HG03565 (cell line): ENCODE measurements around the gene UNC13A.

Source experiments
- ATAC-seq: cut with Tn5 transposase; IDR thresholded peaks from one replicate; pipeline ENCODE4 v1.9.1; 2021; ENCODE audit warnings: mild to moderate bottlenecking, moderate library complexity; ENCODE audit not compliant: unreplicated experiment

UNC13A gene

DNA sequence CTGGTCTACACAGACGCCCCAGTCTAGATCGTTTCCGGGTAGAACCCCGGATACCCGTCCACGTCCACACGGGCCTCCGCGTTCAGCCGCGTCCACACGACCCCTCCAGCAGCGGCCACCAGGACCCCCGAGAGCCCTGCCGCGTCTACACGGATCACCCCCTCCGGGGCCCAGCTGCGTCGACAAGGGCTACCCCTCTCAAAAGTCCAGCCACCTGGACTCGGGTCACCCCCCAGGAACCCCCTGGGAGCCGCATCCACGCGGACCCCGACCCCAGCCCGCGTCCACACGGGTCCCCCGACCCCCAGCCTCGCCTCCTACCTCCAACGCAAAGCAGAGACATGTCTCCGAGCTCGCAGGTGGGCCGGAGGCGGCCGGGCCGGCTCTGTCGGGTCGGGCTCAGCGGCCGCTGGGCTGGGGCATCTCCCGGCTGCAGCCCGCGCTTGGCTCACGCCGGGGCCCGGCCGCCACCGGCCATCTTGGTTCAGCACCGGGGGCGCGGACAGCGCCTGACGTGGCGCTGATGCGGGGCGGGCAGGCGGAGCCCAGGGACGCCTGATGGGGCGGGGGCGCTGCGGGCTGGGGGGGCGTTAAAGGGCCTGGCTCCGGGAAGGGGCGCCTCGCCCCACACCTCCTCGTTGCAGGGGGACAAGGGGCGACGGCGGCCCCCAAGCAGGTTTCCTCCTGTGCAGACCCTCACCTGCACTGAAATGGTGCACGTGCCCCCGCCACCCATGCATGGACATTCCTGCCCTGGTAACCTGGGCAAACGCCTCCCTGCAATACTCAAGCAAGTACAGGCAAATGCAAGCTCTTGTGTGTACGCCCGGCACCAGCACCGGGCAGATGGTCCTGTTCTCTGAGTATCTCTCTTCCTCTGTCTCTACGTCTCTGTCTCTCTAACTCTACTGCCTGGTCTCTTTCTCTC lies at the start of gene UNC13A:
Gene UNC13A, minus strand, starts transcription at position 498 of the 928 bp plus-strand sequence. Its CDS starts 155 bp downstream, at position 343.
- ATAC-seq: no peak

DNA sequence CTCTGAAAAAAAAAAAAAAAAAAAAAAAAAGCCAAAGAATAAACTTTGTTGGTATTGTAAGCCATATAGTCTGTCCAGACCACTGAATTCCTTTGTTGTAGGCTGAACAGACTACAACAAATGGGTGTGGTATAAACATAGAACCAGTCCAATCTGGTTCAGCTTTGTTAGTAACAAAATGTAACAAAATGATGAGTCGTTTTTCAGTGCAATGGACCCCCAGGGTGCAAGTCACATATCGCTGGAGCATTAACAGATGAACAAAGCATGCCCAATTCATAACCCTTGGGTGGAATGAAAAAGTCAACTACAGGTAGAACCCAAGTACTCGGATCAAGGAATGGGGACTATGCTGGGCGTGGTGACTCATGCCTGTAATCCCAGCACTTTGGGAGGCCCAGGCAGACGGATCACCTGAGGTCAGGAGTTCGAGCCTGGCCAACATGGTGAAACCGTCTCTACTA lies 49.6 kb upstream of the UNC13A start:
- ATAC-seq: no peak

DNA sequence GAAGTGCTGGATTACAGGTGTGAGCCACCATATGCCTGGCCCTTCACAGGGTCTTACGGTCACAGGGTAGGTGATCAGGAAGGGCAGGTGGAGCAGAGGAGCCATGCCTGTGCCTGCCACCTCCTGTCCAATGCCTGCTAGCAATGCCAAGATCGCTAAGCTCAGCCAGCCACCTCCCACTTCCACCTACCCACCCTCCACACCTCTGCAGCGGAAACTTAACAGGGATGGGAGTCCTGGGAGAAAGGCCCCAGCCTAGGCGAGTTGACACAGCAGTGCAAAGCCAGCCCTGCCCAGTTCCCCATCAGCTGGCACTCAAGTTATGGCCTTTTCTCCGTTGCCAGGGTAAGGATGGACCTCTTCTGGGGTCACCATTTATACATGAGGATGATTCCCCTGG lies 47.3 kb upstream of the UNC13A start:
- no peak for ATAC-seq

DNA sequence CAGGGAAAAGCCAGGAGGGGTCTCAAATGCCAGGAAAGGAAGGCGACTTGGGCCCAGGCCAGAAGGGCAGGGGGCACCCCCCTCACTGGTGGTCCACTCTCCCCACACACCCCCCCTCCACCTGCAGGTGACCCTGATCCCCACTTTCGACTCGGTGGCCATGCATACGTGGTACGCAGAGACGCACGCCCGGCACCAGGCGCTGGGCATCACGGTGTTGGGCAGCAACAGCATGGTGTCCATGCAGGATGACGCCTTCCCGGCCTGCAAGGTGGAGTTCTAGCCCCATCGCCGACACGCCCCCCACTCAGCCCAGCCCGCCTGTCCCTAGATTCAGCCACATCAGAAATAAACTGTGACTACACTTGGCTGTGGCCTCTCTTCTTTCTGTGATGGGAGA lies 46.0 kb upstream of the UNC13A start:
- no peak for ATAC-seq

DNA sequence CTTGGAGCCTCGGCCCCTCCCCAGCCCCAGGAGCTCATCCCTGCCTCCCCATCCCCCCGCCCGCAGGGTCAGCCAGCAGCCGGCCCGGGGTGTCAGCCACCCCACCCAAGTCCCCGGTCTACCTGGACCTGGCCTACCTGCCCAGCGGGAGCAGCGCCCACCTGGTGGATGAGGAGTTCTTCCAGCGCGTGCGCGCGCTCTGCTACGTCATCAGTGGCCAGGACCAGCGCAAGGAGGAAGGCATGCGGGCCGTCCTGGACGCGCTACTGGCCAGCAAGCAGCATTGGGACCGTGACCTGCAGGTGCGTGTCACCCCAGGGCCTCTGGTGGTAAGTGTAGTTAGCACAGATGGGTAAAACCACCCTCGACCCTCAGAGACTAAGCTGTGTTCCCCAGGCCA lies 45.0 kb upstream of the UNC13A start:
- no peak for ATAC-seq

DNA sequence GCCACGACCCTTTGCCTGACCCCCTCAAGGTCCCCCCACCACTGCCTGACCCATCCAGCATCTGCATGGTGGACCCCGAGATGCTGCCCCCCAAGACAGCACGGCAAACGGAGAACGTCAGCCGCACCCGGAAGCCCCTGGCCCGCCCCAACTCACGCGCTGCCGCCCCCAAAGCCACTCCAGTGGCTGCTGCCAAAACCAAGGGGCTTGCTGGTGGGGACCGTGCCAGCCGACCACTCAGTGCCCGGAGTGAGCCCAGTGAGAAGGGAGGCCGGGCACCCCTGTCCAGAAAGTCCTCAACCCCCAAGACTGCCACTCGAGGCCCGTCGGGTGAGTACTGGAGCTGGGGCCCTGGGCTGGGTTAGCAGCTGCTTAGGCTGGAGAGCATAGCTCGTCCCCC lies 39.7 kb upstream of the UNC13A start:
- no peak for ATAC-seq

DNA sequence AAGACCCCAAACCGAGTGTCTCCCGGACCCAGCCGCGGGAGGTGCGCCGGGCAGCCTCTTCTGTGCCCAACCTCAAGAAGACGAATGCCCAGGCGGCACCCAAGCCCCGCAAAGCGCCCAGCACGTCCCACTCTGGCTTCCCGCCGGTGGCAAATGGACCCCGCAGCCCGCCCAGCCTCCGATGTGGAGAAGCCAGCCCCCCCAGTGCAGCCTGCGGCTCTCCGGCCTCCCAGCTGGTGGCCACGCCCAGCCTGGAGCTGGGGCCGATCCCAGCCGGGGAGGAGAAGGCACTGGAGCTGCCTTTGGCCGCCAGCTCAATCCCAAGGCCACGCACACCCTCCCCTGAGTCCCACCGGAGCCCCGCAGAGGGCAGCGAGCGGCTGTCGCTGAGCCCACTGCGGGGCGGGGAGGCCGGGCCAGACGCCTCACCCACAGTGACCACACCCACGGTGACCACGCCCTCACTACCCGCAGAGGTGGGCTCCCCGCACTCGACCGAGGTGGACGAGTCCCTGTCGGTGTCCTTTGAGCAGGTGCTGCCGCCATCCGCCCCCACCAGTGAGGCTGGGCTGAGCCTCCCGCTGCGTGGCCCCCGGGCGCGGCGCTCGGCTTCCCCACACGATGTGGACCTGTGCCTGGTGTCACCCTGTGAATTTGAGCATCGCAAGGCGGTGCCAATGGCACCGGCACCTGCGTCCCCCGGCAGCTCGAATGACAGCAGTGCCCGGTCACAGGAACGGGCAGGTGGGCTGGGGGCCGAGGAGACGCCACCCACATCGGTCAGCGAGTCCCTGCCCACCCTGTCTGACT lies 39.0 kb upstream of the UNC13A start:
- no peak for ATAC-seq

DNA sequence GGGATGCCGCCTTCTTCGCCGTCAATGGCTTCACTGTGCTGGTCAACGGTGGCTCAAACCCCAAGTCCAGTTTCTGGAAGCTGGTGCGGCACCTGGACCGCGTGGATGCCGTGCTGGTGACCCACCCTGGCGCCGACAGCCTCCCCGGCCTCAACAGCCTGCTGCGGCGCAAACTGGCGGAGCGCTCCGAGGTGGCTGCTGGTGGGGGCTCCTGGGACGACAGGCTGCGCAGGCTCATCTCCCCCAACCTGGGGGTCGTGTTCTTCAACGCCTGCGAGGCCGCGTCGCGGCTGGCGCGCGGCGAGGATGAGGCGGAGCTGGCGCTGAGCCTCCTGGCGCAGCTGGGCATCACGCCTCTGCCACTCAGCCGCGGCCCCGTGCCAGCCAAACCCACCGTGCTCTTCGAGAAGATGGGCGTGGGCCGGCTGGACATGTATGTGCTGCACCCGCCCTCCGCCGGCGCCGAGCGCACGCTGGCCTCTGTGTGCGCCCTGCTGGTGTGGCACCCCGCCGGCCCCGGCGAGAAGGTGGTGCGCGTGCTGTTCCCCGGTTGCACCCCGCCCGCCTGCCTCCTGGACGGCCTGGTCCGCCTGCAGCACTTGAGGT lies 38.1 kb upstream of the UNC13A start:
- ATAC-seq: no peak

DNA sequence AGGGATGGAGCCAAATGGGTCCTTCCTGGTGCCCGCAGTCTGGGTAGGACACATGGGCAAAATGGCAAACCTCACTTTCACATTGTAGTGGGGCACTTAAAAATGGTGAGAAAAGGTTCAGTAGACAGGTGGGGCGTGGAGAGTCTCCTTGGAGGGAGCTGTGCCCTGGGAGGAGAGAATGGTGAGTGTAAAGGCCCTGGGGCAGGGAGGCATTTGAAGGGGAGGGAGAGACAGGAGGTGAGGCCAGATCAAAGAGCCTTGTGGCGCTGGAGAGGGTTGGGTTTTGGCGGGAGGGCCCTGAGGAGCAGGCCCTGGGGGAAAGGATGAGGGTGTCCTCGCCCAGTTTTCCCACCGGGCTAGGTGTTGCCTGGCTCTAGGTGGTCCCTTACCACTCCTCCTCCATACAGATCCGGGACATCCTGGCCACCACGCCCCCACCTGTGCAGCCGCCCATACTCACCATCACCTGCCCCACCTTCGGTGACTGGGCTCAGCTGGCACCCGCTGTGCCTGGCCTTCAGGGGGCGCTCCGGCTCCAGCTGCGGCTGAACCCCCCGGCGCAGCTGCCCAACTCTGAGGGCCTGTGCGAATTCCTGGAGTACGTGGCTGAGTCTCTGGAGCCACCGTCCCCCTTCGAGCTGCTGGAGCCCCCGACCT lies 37.4 kb upstream of the UNC13A start:
- no peak for ATAC-seq

DNA sequence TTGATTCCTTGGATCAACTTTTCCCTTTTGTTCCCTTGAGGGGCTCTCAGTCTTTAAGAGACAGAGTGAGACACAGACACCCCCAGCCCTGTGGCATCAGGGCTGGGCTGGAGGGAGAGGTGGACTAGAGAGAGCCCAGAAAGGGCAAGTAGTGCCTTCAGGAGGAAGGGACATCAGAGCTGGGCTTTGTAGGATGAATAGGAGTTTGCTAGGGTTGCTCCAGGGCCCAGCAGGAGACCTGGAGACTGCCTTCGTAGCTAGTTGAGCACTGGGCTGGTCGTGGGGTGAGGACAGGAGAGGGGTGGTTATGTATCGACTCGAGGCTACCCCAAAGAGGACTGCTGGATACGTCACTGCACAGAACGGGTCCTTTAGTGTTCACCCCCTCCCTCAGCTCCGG lies 36.5 kb upstream of the UNC13A start:
- no peak for ATAC-seq

DNA sequence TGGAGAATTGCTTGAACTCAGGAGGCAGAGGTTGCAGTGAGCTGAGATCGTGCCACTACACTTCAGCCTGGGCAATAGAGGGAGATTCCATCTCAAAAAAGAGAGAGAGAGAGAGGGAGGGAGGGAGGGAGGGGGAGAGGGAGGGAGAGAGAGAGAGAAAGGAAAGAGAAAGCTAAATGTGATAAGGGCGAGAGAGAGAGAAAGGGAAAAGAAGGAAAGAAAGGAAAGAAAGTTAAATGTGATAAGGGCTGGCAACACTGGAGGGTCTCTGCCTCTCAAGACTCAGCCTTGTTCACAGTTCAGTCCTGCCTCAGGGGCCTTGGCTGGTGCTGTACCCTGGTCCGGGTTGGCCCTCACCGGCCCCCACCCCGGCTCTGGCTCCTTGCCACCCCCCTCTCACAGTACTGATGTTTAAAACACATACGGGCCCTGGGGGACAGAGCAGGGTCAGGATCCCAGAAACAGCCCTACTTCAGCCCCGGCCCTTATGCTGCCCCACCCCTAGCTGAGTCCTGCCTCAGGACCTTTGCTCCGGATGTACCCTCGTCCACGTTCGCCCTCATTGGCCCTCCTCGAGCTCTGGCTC lies 34.6 kb upstream of the UNC13A start:
- ATAC-seq: no peak

DNA sequence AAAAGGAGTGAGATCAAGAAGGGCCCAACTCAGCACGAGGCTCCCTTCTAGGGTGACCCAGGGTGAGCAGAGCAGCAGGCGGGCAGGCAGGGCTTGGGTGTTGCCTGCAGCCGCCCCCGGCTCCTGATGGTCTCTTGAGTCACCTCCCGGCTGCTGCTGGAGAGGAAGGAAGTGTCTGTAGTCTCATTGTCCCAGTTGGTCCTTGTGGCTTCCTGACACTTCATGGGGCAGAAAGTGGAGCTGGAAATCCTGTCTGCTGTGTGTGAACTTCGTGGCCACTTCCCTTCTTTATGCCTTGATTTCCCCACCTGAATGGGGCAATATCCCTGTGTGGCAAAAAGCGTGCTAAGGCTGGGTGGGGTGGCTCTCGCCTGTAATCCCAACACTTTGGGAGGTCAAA lies 33.7 kb upstream of the UNC13A start:
- no peak for ATAC-seq

DNA sequence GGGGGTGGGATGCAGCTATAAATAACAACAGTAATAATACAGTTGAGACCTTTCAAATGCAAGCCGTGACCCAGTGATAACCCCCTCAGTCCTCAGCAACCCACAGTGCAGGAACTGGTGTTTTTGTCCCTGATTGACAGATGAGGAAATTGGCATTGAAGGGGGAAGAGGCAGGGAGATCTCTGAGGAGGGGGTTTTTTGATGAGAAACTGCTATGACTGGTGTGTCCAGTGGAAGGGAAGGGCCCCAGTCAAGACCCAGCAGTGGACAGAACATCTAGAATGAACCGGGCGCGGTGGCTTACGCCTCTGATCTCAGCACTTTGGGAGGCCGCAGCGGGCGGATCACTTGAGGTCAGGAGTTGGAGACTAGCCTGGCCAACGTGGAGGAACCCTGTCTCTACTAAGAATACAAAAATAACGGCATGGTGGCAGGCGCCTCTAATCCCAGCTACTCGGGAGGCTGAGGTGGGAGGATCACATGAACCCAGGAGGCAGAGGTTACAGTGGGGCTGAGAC lies 33.0 kb upstream of the UNC13A start:
- no peak for ATAC-seq

DNA sequence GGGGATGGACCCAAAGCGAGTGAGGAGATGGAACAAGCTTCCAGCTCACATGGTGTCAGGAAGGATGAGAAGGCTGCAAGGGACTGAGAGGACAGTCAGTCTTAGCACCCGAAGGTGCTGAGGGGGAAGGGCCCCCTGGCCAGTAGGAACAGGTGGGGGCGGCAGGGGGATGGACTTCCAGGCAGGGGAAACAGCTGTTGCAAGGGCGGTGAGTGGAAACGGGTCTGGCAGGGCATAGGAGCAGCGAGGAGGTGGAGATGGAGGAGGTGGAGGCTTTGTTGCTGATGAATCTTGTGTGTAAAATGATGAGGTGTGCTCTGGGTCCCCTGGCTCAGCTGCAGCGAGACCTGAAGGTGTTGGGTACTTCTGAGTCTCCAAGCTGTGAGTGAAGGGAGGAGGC lies 32.3 kb upstream of the UNC13A start:
- no peak for ATAC-seq

DNA sequence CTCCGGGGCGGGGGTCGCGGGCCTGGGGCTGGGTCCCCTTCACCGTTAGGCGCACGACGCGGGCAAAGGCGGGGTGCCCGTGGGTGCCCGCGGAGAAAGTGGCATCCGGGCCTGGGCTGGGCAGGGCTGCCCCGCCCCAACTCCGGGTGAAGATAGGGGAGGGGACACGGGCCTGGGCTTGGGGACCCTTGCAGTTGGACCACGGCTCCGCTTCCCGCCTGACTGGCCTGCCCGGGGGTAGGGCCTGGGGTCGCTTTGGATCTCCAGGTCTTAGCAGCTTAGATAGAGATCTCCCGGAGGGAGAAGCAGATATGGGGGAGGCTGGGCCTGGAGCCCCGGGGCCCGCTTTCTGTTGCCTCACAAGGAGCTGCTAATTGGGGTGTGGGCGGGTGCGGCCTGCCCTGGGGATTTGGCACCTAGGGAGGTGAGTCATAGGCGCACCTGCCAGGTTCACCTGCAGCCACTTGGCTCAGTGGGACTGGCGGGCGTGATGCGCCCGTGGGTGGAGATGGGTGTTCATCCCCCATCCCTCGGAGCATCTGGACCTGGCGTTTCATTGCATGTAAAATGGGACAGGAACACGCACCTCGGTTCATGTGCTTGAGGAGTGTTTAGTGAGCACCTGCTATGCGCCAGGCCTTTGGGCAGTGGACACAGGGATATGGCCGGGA lies 31.7 kb upstream of the UNC13A start:
- no peak for ATAC-seq

DNA sequence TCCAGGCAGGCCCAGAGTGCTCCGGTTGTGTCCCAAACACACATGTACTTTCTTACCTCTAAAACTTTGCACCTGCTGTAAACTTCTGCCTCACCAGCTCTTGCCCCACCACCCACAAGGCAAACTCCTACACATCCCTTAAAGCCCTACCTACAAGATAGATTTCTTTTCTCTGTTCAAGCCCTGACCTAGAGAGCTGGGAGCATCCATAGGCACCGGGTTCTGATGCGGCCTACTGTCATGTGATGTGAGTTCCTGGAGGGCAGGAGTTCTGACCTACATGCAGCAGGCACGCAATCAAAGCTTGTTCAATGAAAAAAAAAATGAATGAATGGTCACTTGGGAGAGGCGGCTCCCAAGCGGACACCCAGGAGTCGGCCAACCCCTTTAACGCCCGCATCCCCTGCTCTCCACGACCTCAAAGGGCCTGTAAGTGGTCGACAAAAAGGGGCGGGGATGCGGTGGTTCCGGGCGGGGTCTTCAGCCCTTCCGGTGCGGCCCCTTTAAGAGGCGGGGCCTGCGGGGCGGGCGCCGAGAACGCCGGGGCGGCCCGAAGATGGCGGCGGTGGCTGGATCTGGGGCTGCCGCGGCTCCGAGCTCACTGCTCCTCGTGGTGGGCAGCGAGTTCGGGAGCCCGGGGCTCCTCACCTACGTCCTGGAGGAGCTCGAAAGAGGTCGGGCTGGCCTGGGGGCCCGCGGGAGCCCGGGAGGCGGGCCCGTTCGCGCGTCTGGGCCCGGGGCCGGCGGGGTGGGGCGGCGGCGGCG lies 31.0 kb upstream of the UNC13A start, which contains the start of gene MAP1S:
Gene MAP1S, plus strand, starts transcription at position 534 of the 765 bp plus-strand sequence. Its CDS starts 23 bp downstream, at position 557.
- no peak for ATAC-seq

DNA sequence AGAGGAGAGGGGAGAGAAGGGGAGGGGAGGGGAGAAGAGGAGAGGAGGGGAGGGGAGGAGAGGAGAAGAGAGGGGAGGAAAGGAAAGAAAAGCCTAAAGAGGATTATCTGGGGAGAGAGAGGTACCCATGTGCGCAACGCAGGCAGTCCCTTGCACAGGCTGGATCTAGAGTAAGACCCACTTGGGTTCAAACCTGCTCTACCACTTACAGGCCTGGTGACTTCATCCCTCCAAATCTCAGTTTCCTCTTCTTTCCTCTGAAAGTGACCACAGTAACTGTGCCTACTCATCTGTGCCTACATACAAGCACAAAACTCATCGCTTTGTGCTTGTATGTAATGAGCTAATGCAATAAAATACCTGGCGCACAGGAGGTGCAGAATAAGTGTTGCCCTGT lies 30.4 kb upstream of the UNC13A start:
- no peak for ATAC-seq

DNA sequence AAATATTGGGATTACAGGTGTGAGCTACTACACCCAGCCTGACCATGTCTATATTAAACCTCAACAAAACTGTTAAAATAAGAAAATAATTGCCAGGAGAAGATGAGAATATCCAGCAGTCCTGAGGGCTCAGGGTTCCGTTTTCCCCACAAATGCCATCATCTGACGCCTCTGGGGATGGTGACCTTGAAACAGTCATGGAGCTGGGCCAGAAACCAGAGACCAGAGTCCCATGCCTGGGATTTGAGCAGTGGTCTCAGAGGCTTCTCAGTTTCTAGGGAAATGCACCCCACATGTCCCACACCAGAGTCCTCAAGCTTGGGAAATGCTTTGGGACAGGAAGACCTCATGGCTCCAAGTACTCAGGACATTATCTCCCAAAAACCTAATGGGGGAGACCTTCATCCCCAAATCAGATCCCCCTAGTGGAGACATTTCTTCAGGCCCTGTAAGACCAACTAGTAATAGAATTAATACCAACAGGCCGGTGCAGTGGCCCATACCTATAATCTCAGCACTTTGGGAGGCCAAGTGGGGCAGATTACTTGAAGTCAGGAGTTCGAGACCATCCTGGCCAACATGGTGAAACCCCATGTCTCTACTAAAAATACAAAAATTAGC lies 28.3 kb upstream of the UNC13A start:
- ATAC-seq: no peak
